Hepatocyte (in vitro differentiated cells): Measurements from ENCODE around the gene ZNF664. TPM values are rescaled to one million over a fixed set of nuclear protein-coding genes. Genes with fewer than 3 reads are reported as not detected.
A peak's percentile ranks its signal among the peaks of the same experiment; 100 is the strongest.

Experiments used
- DNase-seq: peaks from one replicate; pipeline ENCODE4 v3.0.0-alpha.2; 2016; ENCODE audit warnings: low spot score
- H2AFZ ChIP-seq: fragments of 200-600 bp; sonication (generic); 2 replicates; pipeline ENCODE4 v1.6.0; 2016; ENCODE audit warnings: antibody characterized with exemption, mild to moderate bottlenecking
- H3K27ac ChIP-seq: fragments of 200-600 bp; sonication (generic); 2 replicates; pipeline ENCODE4 v1.5.1; 2016; ENCODE audit warnings: mild to moderate bottlenecking
- H3K27me3 ChIP-seq: fragments of 200-600 bp; sonication (generic); 2 replicates; pipeline ENCODE4 v1.6.1; 2016
- H3K36me3 ChIP-seq: fragments of 200-600 bp; sonication (generic); replicated peaks from 2 replicates; pipeline ENCODE4 v1.5.1; 2016; ENCODE audit warnings: low read depth; ENCODE audit not compliant: insufficient read depth
- H3K4me1 ChIP-seq: fragments of 200-600 bp; sonication (generic); 2 replicates; pipeline ENCODE4 v1.5.1; 2016; ENCODE audit warnings: mild to moderate bottlenecking, moderate library complexity; ENCODE audit not compliant: insufficient read depth
- H3K4me2 ChIP-seq: fragments of 200-600 bp; sonication (generic); 2 replicates; pipeline ENCODE4 v1.6.0; 2016
- H3K4me3 ChIP-seq: fragments of 200-600 bp; sonication (generic); 2 replicates; pipeline ENCODE4 v1.5.1; 2016; ENCODE audit warnings: mild to moderate bottlenecking
- H3K79me2 ChIP-seq: fragments of 200-600 bp; sonication (generic); 2 replicates; pipeline ENCODE4 v1.6.0; 2017; ENCODE audit warnings: mild to moderate bottlenecking
- H3K9me2 ChIP-seq: fragments of 200-600 bp; sonication (generic); replicated peaks from 2 replicates; pipeline ENCODE4 v1.6.0; 2017; ENCODE audit warnings: mild to moderate bottlenecking; ENCODE audit not compliant: insufficient read depth
- H3K9me3 ChIP-seq: fragments of 200-600 bp; sonication (generic); 2 replicates; pipeline ENCODE4 v1.5.1; 2016; ENCODE audit warnings: low read depth, mild to moderate bottlenecking
- H4K20me1 ChIP-seq: fragments of 200-600 bp; sonication (generic); 2 replicates; pipeline ENCODE4 v1.6.0; 2016; ENCODE audit warnings: mild to moderate bottlenecking; ENCODE audit not compliant: insufficient read depth, poor library complexity, severe bottlenecking
- CTCF ChIP-seq: fragments of 200-600 bp; sonication (generic); IDR thresholded peaks from 2 replicates; pipeline ENCODE4 v1.5.1; 2016; ENCODE audit warnings: antibody characterized with exemption, mild to moderate bottlenecking; ENCODE audit not compliant: poor library complexity
- EZH2 ChIP-seq: fragments of 200-600 bp; sonication (generic); IDR thresholded peaks from 2 replicates; pipeline ENCODE4 v1.6.1; 2016; ENCODE audit warnings: antibody characterized with exemption, mild to moderate bottlenecking, borderline replicate concordance
- EZH2phosphoT487 ChIP-seq: fragments of 200-600 bp; sonication (generic); IDR thresholded peaks from one replicate; pipeline ENCODE4 v1.6.1; 2018; ENCODE audit warnings: antibody characterized with exemption, mild to moderate bottlenecking, low read depth, moderate library complexity; ENCODE audit not compliant: unreplicated experiment, severe bottlenecking
- WGBS: methylation state at CpG from one replicate; pipeline ENCODE4 v1.1.6; 2016; ENCODE audit warnings: low lambda C conversion rate; ENCODE audit errors: missing lambda C conversion rate; 5-methylcytosine and 5-hydroxymethylcytosine counted together
- polyA plus RNA-seq: library from polyadenylated mRNA; unstranded; fragments of >200 nt; fragmentation: Nextera tagmentation; extraction: Ambion mirVana; gene quantifications from 2 replicates; pipeline ENCODE4 v1.2.1, GENCODE V29; 2016
- total RNA-seq: library from RNA; depleted of rRNA; stranded (reverse); fragments of >200 nt; gene quantifications from 2 replicates; pipeline ENCODE4 v1.2.3, GENCODE V29; 2014

The ZNF664 gene
- total and polyA plus RNA-seq, 2 experiments from 2014 or later = 17.6 to 80.4 TPM

GRCh38 chr12:124032265-124032886 lies 59.4 kb downstream of the ZNF664 start:
- TF ChIP-seq EZH2phosphoT487 (no peak), CTCF (peak; percentile 83)
- H3K9me3 ChIP-seq = no peaks in the 10 kb centered on the region
- no peaks in the 10 kb centered on the region for H4K20me1 ChIP-seq
- no peaks in the 10 kb centered on the region for H3K27me3 ChIP-seq
- H3K27ac ChIP-seq = no peak overlapping the region
- H3K9me2 ChIP-seq = no peaks in the 10 kb centered on the region
- no peaks in the 10 kb centered on the region for H3K79me2 ChIP-seq
- WGBS = 60% methylated on average over 9 of the region's 9 CpGs
- DNase-seq = peak; percentile 84
- no peak overlapping the region for H3K4me3 ChIP-seq
- no peaks in the 10 kb centered on the region for H3K36me3 ChIP-seq
- H2AFZ ChIP-seq = no peak overlapping the region
- H3K4me2 ChIP-seq = no peak overlapping the region
- H3K4me1 ChIP-seq = peaks cover 9% of the 10 kb centered on the region

- Histone ChIP-seq H4K20me1 (no peaks in the 10 kb centered on the region), H3K27me3 (no peaks in the 10 kb centered on the region), H3K36me3 (no peaks in the 10 kb centered on the region), H3K4me2 (no peak overlapping the region), H3K27ac (no peak overlapping the region), H3K79me2 (no peaks in the 10 kb centered on the region), H3K9me3 (no peaks in the 10 kb centered on the region), H3K9me2 (no peaks in the 10 kb centered on the region), H3K4me1 (peaks cover 9% of the 10 kb centered on the region), H2AFZ (no peak overlapping the region), H3K4me3 (no peak overlapping the region)
- no peak for DNase-seq
- no peak for TF ChIP-seq EZH2phosphoT487
- no peak for TF ChIP-seq EZH2
- no peak for TF ChIP-seq CTCF
- 98% methylated on average over 2 of the region's 2 CpGs for WGBS
These were observed 60.8 kb downstream of the ZNF664 start for GRCh38 chr12:124033859-124034258.

- no peaks in the 10 kb centered on the region for H4K20me1 ChIP-seq
- H3K4me1 ChIP-seq = peaks cover 9% of the 10 kb centered on the region
- no peaks in the 10 kb centered on the region for H3K79me2 ChIP-seq
- H3K9me2 ChIP-seq = no peaks in the 10 kb centered on the region
- no peak overlapping the region for H3K4me2 ChIP-seq
- WGBS = 76% methylated on average over 11 of the region's 11 CpGs
- H3K27me3 ChIP-seq = no peaks in the 10 kb centered on the region
- DNase-seq = no peak
- H3K27ac ChIP-seq = no peak overlapping the region
- TF ChIP-seq CTCF (no peak), EZH2phosphoT487 (no peak), EZH2 (no peak)
- no peaks in the 10 kb centered on the region for H3K9me3 ChIP-seq
- H3K36me3 ChIP-seq = no peaks in the 10 kb centered on the region
- H2AFZ ChIP-seq = no peak overlapping the region
- H3K4me3 ChIP-seq = no peak overlapping the region
These were observed 61.3 kb downstream of the ZNF664 start for GRCh38 chr12:124034297-124034696.

- Histone ChIP-seq H3K9me2 (no peaks in the 10 kb centered on the region), H3K36me3 (no peaks in the 10 kb centered on the region), H4K20me1 (no peaks in the 10 kb centered on the region), H3K4me1 (peaks cover 3% of the 10 kb centered on the region), H3K79me2 (no peaks in the 10 kb centered on the region), H3K4me3 (no peak overlapping the region), H3K9me3 (no peaks in the 10 kb centered on the region), H3K27me3 (no peaks in the 10 kb centered on the region), H2AFZ (no peak overlapping the region), H3K27ac (no peak overlapping the region), H3K4me2 (no peak overlapping the region)
- no peak for DNase-seq
- WGBS = 75% methylated on average over 2 of the region's 2 CpGs
- TF ChIP-seq EZH2phosphoT487 = no peak
- no peak for TF ChIP-seq EZH2
- no peak for TF ChIP-seq CTCF
These were observed 62.1 kb downstream of the ZNF664 start for GRCh38 chr12:124035163-124035562.
